ENCODE measurements around the gene GLRX.

GRCh38 chr5:95768731-95769130 is 53.8 kb downstream of the GLRX start:
- TF ChIP-seq CTCF (IDR thresholded peaks at IDR 0.05) (no peak), POLR2A (IDR thresholded peaks at IDR 0.05) (no peak)

Data from Peyer's patch (tissue), 4 donors.